ENCODE data around the gene FEV.

Gene FEV

DNA sequence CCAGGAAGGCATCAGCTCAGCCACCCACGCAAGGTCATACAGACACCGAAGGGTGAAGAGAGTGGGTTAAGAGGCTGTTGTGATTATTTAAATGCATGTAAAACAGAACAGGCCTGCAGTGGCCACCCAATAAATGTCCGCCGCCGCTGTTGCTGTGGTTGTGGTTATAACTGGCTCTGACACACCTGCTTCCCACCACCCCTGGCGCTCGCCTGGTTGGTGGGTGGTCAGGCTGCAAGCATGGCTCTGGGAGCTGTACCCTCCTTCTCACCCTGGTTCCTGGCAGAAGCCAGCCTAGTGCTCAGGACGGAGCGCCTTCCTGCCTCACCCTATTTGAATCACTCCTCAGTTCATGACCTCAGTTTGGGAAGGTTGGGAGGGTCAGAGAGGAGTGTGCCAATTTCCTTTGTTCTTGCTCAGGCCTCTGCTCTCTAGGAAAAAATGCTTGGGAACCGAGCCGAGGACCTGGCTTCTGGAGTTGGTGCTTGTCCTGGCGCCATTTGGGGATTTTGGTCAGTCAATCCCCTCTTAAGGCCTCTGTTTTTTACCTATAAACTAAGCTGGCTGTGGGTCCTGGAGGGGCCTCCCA is 13.5 kb upstream of the FEV start:
- Histone ChIP-seq H2AFZ (ENCODE audit: low read depth) (no peak overlapping the region), H4K20me1 (ENCODE audit: insufficient read depth) (no peaks in the 10 kb centered on the region), H3K4me1 (ENCODE audit: low read depth, poor library complexity, severe bottlenecking) (peaks cover 7% of the 10 kb centered on the region), H3K9ac (no peak overlapping the region), H3K27me3 (ENCODE audit: insufficient read depth, low read depth) (peaks cover 23% of the 10 kb centered on the region), H3K36me3 (ENCODE audit: insufficient read depth) (no peaks in the 10 kb centered on the region), H3K27ac (no peak overlapping the region), H3K4me3 (IDR thresholded peaks at IDR 0.05; ENCODE audit: insufficient read depth, low read depth, low read length) (no peak overlapping the region), H3K79me2 (ENCODE audit: insufficient read depth, low read depth) (no peaks in the 10 kb centered on the region), H3K4me2 (no peak overlapping the region)
- TF ChIP-seq CTCF (conservative IDR thresholded peaks at IDR 0.05; ENCODE audit: low read depth, low read length), result no peak

DNA sequence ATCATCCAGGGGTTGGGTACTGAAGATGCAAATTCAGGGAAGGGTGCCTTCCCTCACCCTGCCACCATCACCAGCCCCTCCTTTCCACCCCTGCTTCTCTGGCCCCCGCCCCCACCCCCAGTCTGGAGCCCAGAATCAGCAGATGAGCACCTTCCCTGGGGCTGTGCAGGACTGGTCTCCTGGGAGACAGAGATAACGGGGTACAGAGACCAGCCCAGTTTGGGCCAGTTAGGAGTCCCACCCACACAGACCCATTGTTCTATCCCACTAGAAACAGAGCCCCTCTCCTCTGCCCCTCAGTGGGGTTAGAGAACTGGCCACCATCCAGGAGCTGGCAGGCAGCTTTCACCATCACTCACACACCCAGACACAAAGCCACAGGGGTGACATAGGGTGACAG is 12.7 kb upstream of the FEV start:
- H3K27ac ChIP-seq, result no peak overlapping the region
- peaks cover 7% of the 10 kb centered on the region for H3K4me1 ChIP-seq (ENCODE audit: low read depth, poor library complexity, severe bottlenecking)
- H3K9ac ChIP-seq, result no peak overlapping the region
- no peaks in the 10 kb centered on the region for H3K79me2 ChIP-seq (ENCODE audit: insufficient read depth, low read depth)
- H3K4me2 ChIP-seq, result no peak overlapping the region
- no peak for TF ChIP-seq CTCF (conservative IDR thresholded peaks at IDR 0.05; ENCODE audit: low read depth, low read length)
- H3K4me3 ChIP-seq (IDR thresholded peaks at IDR 0.05; ENCODE audit: insufficient read depth, low read depth, low read length), result no peak overlapping the region
- no peaks in the 10 kb centered on the region for H3K36me3 ChIP-seq (ENCODE audit: insufficient read depth)
- H2AFZ ChIP-seq (ENCODE audit: low read depth), result no peak overlapping the region
- H3K27me3 ChIP-seq (ENCODE audit: insufficient read depth, low read depth), result peaks cover 24% of the 10 kb centered on the region
- H4K20me1 ChIP-seq (ENCODE audit: insufficient read depth), result no peaks in the 10 kb centered on the region

- no peak overlapping the region for H3K27ac ChIP-seq
- H4K20me1 ChIP-seq (ENCODE audit: insufficient read depth), result no peaks in the 10 kb centered on the region
- peaks cover 7% of the 10 kb centered on the region for H3K4me1 ChIP-seq (ENCODE audit: low read depth, poor library complexity, severe bottlenecking)
- no peak overlapping the region for H3K9ac ChIP-seq
- no peak for TF ChIP-seq CTCF (conservative IDR thresholded peaks at IDR 0.05; ENCODE audit: low read depth, low read length)
- H3K27me3 ChIP-seq (ENCODE audit: insufficient read depth, low read depth), result peaks cover 24% of the 10 kb centered on the region
- no peak overlapping the region for H3K4me2 ChIP-seq
- no peaks in the 10 kb centered on the region for H3K36me3 ChIP-seq (ENCODE audit: insufficient read depth)
- no peak overlapping the region for H3K4me3 ChIP-seq (IDR thresholded peaks at IDR 0.05; ENCODE audit: insufficient read depth, low read depth, low read length)
- H3K79me2 ChIP-seq (ENCODE audit: insufficient read depth, low read depth), result no peaks in the 10 kb centered on the region
- H2AFZ ChIP-seq (ENCODE audit: low read depth), result no peak overlapping the region
Observed at GRCh38 chr2:218996937-218997336, 12.0 kb upstream of the FEV start.

DNA sequence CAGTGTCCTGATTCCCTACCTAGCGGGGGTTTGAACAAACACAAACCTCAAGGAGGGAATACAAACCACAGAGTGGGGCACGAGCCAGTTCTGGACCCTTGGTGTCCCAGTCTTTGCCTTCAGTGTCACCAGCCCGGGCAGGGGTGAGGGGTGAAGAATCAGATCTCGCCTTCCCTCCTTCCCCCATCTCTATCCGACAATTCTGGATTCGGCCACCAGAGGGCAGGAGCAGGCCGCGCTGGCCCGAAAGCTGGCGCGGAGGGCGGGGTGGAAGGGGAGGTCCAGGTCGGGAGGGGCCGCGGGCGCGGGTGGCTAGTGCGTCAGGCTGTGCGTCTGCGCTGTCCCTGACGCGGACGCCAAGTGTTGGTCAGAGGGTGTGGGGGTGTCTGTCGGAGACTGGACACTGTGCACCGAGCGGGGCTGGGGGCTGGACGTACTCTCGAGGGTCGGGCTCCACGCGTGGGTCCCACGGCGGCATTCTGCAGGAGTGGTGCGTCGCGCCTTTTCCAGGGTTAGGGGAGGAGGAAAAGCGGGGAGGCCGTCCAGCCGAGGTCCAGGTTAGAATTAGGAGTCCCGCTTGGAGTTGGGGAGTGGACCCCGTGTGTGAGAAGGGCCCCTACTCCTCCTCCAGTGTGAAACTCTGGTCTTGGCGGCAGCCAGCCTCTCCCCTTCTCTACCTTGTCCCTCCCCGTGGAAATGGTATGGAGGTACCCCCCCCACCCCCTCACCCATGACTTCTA is 11.2 kb upstream of the FEV start:
- Histone ChIP-seq H3K79me2 (ENCODE audit: insufficient read depth, low read depth) (no peaks in the 10 kb centered on the region), H3K9ac (no peak overlapping the region), H2AFZ (ENCODE audit: low read depth) (peak overlapping the region; percentile 75; the same call in 1 of the 2 replicates), H3K36me3 (ENCODE audit: insufficient read depth) (no peaks in the 10 kb centered on the region), H3K27me3 (ENCODE audit: insufficient read depth, low read depth) (peaks cover 28% of the 10 kb centered on the region; the same call in 1 of the 2 replicates), H3K4me3 (IDR thresholded peaks at IDR 0.05; ENCODE audit: insufficient read depth, low read depth, low read length) (peak overlapping the region; percentile 34), H3K27ac (no peak overlapping the region), H3K4me1 (ENCODE audit: low read depth, poor library complexity, severe bottlenecking) (peaks cover 7% of the 10 kb centered on the region), H3K4me2 (peak overlapping the region; percentile 46; the same call in 1 of the 2 replicates), H4K20me1 (ENCODE audit: insufficient read depth) (no peaks in the 10 kb centered on the region)
- TF ChIP-seq CTCF (conservative IDR thresholded peaks at IDR 0.05; ENCODE audit: low read depth, low read length), result peak; percentile 92
